Activated gamma-delta T cell (primary cell): Measurements from ENCODE around the gene TOP3B.
"Not testable (repeated sequence)": the region's sequence is repeated elsewhere in the genome, so short reads cannot be mapped to it uniquely, and the experiment has no call there.

Source experiments
- DNase-seq: peaks from one replicate; lab custom pipeline; 2025; lab: John Stamatoyannopoulos, UW

The TOP3B gene

DNA sequence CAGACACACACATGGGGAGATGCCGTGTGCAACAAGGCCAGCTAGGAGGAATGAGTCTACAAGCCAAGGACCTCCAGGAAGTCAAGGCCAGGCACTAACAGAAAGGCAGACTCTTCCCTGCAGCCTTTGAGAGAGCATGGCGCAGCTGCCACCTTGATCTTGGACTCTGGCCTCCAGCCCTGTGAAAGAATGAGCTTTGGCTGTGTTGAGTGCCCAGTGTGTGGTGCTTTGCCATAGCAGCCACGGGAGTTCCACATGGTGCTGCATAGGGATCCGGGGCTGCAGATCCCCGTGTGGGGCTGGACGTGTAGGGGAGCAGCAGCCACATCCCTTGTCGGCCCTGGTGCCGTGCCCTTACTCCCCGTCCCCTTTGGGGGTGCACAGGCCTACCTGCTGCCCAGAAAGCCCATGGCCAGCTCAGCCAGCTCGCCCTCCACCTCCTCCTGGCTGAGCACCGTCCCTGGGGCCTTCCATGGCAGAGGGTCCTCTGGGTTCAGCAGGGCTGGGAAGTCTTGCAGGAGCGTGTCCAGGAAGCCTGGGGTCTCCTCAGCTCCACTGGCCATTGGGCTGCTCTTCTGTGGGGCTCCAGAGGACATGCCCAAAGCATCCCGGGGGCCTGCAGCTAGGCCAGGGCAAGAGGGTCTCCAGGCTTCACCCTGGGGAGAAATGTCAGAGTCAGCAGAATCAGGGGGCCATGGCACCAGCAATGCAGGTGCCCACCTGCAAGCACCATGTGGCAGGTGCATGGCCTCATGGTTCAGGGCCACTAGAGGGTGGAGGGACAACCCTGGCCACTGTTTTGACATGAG lies 36.9 kb downstream of the TOP3B start:
- no peak for DNase-seq

DNA sequence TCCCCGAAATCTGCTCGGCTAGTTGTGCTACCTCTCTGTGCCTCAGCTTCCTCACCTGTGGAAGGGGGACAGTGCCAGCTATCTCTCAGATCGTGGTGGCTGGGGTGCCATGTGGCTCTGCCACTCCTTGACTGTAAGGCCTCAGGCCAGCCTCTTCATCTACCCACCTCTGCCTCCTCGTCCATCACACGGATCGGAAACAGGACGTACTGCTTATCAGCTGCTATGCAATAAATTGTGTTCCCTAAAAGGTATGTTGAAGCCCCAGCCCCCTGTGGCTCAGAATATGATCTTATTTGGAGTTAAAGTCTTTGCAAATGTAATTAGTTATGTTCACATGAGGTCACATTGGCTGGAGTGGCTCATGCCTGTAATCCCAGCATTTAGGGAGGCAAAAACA lies 37.7 kb downstream of the TOP3B start:
- no peak for DNase-seq

DNA sequence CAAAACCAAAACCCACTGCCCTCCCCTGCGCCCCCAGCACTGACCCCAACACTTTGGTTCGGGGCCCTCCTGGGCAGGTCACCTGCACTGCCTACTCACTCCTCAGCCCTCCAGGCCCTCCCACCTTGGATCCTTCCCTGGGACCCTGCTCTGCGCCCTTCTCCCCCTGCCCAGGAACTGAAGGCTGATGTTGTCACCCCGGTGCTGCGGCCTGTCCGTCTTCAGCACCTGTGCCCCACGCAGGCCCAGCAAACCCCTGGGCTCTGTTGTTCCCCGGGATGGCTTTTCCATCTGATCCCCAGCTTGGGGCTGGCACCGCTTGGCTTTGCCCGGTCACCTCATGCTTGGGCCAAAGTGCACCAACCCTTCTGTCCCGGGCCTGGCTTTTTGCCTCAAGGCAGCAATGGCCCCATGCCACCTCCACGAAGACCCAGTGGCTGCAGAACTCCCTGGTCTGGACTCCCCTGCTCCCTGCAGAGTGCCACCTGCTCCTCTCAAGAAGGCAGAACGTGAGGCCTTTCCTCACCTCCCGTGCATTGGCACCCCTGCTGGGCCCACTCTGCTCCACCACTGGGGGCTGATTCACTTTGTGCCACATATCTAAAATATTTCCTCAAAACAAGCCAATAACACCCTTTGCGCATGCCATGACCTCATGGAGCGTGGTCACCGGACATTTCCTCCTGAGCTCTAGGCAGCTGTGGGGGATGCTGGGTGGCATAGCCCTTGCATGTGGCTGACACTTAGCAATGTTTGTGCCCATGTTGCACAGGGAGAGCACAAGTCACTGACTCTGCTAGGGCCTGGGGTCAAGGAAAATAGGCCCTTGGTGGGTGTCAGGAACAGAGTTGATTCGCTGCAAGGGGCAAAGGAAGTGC lies 38.8 kb downstream of the TOP3B start:
- DNase-seq: no peak

DNA sequence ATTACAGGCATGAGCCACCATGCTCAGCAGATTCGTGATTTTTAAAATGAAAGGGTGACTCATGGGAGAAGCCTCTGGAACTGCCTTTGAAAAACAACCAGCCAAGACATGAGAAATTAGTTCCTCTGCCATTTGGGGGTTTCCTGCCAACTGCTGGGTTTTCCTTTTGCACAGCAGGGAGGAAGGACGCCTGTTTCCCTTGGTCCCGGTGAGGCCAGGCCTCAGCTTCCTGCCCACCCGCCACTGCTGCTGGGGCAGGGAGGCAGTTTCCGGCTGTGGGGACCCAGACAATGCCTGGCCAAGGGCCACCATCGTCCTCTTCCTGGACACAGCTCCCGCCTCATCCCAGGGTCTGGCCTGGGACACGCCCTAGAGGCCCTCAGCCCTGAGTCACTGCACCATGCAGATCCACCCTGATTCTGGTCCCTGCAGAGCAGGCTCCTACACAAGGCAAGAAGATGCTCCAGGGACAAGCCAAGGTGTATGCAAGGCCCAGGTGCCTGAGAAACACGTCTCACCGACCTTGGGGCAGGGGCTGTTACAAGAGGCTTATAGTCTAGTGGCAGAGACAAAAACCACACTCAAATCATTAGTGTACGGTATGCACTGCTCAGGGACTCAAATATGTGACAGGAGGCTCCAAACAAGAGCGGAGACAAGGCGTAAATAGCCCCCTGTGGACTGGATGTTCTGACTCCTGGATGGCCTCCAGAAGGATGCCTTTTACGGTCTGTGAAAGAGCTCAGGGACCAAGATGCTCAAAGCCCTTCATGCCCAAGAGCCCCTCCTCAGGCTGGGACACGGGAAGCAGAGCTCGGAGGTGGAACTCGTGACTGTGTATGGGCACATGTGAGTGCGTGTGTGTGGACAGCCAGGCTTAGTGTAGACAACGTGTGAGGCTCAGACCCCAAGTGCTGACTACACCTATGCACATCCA lies 39.9 kb downstream of the TOP3B start:
- DNase-seq: no peak

DNA sequence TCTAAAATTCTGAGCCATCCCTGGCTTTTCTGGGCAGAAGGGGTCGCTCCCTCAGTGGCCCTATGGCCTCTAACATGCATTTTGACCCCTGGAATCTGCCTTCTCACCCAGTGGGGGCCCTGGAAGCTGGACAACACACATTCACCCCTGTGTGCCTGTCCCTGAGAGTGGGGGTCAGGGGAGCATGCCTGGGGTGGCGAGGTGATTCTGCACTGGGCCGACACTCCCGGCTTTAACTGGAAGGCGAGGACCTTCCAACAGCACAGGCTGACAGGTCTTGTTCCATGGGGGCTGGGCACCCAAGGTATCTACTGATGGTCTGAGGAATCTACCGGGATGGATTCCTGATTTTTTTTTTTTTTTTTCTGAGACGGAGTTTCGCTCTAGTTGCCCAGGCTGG lies 40.7 kb downstream of the TOP3B start:
- no peak for DNase-seq

DNA sequence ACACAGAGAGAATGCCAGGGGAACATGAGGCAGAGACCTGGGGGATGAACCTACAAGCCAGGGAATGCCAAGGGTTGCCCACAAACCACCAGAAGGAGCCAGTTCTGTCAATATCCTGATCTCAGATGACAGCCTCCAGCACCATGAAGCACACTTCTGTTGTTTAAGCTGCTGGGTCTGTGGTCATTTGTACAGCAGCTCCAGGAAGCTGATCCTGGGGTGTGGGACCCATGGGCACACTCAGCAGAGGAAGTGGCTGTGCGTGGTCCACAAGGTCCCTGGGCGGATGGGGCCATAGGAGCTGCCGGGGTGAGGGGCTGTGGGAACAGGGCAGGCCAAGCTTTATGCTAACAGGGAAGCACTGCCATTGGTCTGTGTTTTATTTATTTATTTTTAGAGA lies 42.1 kb downstream of the TOP3B start:
- DNase-seq: no peak

DNA sequence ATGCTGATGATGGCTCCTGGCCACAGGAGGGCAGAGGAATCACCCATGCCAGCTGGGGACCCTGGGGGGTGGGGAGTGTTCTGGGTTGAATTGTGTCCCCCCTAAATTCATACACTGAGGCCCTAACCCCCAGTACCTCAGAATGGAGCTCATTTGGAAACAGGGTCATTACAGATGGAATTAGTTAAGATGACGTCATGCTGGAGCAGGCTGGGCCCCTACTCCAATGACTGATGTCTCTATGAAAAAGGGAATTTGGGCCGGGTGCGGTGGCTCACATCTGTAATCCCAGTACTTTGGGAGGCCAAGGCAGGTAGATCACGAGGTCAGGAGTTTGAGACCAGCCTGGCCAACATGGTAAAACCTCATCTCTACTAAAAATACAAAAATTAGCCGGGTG lies 42.7 kb downstream of the TOP3B start:
- not testable (repeated sequence) for DNase-seq

DNA sequence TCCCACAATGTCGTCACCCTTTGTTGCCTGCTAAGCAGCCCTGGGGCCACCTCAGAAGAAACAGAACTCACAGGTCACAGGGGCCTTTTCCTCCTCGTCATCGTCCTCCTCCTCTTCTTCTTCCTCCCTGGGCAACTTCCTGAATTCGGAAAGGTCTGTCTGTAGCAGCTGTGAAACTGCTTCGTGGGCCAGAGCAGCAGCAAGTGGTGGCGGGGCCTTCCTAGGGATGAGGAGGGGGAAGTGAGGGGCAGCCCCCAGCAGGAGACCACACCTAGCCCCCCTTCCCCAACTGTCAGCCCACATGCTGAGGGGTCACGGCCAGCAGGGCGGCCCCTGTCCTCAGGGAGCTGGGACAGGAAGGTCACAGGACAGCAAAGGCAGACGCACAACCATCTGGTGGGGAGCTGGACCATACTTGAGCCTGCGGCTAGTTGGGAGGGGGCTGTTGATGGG lies 43.1 kb downstream of the TOP3B start:
- no peak for DNase-seq

DNA sequence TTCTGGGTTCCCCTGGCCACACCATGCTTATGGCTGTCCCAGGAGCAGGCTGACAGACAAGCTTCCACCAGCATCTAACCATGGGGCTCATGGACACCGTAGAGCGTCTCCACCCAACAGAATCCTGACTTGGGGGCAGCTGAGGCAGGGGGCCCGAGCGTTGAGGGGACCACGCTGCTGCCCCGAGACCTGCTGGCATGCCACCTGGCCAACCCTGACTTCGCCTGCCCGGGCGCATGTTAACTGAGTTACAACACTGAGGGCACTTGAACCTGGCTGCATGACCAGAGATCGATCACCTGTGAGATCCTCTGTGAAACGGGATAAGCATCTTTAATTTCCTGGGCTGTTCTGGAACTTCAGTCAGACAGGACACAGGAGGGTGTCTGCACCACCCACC lies 43.7 kb downstream of the TOP3B start:
- DNase-seq: no peak

DNA sequence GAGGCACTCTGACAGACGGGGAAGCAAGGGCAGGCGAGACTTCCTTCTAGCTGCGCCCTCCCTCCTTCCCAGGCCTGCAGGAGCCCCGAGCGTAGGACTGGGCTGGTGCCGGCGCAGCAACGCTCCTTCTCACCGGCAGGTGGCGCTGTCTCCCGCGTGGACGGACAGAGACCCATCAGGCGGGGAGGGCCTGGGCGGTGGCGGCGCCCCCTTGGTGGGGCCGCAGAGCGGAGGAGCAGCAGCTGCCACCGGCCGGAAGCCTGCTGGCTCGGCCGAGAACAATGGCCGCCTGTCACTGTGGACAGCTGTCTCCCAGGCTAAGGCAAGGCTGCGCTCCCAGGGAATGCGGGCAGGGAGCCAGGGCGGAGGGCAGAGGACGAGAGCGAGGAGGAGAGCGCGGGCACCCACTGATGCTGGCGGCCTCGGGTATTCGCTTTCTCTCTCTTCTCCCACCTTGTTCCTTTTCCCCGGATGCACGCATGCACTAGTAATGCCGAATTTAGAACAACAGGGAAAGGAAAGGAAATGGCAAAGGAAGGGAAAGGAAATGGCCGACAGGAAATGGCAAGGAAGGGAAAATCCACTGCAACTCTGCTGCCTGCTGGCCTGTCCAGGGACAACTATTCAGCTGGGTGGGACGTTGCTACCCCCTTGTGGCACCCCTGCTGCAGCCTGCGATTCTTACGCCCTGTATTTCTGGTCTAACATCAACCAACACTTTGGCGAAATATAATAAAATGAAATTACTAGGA lies 44.3 kb downstream of the TOP3B start:
- DNase-seq: peak; percentile 73

DNA sequence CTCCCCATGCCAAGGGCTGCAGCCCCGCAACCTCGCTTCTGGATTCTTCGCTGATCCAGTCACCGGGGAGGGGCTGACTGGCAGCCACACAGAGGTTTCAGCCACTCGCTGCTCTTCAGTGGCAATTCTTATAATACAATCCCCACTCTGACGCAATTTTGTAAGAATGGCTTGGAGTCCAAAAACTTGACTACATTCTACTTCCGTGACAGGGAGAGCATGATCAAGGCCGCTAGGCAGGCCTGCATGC lies 44.8 kb downstream of the TOP3B start:
- no peak for DNase-seq

DNA sequence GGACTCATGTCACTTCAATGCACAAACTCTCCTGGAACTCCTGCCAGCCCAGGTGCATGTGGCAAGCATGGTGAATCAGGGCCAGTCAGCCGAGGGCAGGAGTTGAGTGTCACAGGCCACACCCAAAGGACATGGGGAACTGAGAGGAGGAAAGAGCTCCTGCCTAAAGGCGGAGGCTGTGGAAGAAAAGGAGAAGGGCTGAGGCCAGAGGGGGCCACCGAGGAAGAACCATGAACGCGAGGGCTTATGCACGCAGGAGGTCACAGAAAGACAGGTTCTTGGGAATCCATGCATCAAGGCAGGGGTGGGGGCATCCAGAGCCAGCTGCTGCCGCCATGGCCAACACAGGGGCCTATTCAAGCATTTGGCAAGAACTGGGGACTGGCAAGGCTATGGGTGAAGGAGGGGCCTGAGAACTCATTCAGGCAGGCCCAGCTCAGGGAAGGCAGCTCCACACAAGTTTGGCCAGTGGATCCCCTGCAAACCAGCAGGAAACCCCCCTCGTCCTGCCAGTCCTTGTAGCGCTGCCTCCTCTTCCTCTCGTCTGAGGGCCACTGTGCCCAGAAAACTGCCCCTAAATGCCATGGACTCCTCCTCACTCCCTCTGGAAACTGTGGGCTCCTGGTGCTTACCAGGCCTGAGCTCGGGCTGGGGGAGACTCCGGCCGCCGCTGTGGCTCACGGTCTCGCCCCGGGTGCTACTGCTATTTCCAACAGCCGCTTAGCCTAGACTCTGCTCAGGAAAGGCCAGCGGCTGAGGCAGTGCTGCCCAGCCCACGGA lies 45.4 kb downstream of the TOP3B start:
- no peak for DNase-seq

DNA sequence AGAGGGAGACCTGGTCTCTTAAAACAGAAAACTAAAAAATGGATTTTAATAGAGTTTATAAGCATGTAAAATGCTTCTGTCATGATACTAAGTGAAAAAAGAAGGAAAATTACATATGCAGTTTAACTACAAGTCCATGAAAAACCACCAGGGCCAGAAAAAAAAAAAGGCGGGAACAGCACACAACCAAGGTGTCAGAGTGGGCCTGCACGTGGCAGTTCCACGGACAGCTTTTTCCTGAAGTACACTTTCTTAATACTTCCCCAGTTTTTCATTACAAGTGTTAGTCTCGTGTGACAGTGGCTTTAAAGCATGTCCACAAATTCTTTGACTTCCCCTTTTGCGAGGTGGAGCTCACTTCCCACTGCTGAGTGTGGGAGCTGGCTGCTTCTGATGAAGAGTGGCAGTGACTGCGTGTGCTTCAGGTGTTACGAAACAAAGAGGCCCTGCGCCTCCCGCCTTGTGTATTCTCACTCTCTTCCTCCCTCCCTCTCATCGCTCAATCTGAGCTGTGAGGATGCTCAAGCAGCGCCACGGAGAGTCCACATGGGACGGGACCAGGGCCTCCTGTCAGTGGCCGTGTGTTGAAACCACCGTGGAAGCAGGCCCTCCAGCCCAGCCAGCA lies 46.3 kb downstream of the TOP3B start:
- no peak for DNase-seq

DNA sequence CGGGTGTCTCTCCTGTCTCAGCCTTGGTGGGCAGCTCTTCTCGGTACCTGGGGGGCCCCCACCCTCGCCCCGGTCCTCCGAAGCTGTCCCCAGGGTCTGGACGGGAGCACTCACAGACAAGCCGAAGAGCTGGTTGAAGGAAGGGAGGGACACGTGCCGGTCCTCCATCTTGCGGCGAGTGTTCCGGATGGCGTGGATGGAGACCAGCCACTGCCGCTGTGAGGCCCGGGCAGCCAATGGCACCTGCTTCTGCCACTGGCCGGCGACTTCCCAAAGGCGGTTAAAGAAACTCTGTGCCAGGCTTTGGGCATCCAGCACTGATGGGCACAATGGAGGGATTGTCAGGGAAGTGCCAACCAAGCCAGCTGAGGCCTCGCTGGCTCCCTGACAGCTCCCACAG lies 48.7 kb downstream of the TOP3B start:
- no peak for DNase-seq

DNA sequence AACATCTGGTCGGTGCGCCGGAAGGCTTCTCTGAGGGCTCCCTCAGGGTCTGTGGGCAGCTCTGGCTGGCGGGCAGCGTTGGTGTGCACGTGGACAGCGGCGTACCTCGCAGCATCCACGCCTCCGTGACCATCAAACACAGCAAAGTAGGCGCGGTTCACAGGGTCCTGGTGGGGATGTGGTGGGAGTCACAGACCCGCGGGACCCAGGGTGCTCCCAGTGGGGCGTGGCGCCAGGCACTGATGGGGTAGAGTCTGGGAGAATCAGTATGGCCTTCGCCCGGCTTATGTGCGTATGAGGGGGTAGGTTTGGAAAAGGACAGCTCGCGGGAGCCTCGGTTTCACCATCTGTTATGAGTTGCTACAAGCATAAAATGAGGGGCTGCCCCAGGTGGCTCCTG lies 49.2 kb downstream of the TOP3B start:
- no peak for DNase-seq

DNA sequence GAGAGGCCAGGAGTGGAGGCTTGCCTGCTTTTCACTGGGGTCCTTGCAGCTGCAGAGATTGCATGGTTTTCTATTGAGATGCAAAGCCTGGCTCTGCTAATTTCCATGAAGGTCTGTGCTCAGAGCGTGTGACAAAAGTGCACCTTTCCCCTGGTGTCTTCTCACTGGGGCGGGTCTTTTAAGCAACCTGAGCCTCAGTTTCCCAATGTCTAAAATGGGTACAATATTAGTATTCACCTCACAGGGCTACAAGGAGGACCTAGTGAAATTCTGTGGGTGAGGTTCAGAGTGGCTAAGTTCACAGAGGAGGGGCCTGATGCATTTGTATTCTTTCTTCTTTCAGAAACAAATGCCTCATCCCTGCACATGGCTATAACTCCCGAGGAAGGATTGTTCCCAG lies 50.2 kb downstream of the TOP3B start:
- DNase-seq: no peak

DNA sequence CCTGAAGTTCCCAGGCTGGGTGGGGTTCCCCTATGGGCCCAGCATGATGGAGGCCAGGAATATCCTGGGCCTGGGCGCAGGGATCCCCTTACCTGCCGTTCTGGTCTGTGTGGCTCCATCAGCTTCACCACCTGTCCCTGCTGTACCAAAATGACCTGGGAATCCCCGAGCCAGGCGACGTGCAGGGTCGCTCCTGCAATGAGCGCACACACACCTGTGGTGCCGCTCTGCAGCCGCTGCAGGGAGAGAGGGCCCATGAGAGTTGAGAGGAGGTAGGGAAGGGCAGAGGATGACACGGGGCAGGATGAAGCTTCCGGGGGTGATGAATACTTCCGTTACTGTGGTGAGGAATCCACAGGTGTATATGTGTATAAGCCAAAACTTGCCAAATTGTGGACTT lies 51.5 kb downstream of the TOP3B start:
- DNase-seq: no peak

DNA sequence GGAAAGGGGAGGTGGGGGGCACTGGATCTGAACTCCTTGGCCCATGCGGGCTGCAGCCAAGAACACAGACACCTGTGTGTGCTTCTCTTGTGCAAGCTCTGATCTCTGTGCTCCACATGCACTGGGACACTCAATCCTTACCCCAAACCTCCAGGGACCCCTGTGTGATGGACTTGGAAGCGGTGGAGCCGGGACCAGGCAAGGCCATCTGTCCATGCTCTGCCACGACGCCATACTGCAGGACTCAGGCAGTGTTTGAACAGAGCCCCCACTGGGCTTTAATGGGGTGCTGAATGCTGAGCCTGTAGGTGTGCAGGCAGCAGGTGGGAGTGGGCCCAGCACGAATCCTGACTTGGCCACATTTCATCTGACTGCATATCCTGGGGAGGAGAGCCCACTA lies 53.3 kb downstream of the TOP3B start:
- DNase-seq: no peak

DNA sequence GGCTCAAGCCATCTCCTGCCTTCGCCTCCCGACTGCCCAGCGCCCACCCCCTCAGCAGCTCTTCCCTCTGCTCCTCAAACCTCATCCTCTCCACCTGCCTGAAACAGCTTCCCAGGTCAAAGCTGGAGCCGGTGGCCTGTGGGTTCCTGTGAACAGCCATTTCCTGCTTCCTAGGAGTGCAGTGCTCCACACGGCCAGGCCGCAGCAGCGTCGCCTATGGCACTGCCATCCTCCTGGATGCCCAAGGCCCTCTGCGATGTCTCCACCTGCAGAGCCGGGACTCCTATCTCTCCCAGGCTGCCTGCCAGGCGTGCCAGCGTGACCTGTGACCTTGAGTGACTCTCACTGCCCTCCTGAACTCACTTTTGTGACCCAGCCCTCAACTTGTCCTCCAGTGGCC lies 54.5 kb downstream of the TOP3B start:
- DNase-seq: no peak

DNA sequence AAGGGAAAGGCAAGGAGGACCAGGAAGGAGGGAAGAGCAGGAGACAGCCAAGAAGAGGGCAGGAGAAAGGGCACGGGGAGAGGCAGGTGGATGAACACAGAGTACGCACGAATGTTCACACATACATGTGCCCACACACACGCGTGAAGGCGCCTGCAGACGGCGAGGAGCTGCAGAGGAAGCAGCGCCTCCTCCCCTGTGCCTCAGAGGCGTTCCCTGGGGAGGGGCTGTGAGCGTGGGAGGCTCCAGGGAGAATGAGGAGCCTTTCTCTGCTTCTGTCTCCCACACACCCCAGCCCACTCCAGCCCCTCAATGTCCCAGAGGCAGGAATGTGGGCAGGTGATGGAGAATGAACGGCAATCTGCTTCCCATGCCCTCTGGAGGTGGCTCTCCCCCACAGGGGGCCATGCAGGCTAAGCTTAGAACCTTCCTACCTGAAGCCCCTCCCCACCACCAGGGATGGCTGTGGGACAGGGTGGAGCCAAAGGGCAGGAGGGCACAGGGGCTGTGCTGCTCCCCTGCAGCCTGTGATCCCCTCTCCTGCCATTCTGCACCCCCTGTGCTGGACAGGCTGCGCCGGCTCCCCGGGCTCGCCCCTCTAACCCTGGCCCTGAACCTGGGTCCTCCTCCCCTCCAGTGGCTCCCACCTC lies 55.3 kb downstream of the TOP3B start:
- no peak for DNase-seq
